Activated CD4-positive, CD25-positive, alpha-beta regulatory T cell treated with anti-CD3 and anti-CD28 coated beads, Interleukin-2, amount 50 U/mL, for 24 hours (primary cell): ENCODE results near the gene STMND1.
A peak's percentile ranks its signal among the peaks of the same experiment; 100 is the strongest.
"Not testable (repeated sequence)": the region's sequence is repeated elsewhere in the genome, so short reads cannot be mapped to it uniquely, and the experiment has no call there.

ENCODE experiments used
- ATAC-seq, 2 donors: fragments of 150-1000 bp; cut with Tn5 transposase; one replicate each; pipeline ENCODE4 v1.10.0; 2021; ENCODE audit warnings: mild to moderate bottlenecking in 1 of 2, moderate library complexity in 1 of 2

Gene STMND1

GRCh38 chr6:17101422-17102257 lies at the start of gene STMND1:
Gene STMND1 (plus strand): TSS chr6:17102050. CDS start chr6:17102258, 208 bp downstream.
- ATAC-seq, result peak; percentile 32 to 36

DNA sequence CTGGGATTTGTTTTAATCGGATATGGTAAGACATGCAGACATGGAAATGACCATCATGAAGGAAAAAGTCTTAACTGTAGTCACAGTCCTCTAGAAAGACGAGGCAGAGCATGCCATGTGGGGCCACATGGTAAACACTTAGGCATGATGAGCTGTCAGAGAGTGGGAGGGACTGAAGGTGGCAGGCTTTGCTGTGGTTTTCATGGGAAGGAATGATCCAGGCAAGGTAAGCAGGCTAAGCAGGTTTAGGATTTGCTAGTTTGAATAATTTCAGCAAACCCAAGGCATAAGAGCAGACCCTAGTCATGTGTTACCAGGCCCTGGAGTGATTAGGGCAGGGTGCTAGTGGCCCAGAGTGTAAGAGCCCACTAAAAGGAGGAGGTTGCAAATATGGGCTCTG lies 47.2 kb upstream of the STMND1 start:
- no peak for ATAC-seq

GRCh38 chr6:17057322-17057721 lies 44.5 kb upstream of the STMND1 start:
- no peak for ATAC-seq

GRCh38 chr6:17058550-17058949 lies 43.3 kb upstream of the STMND1 start:
- no peak for ATAC-seq

- no peak for ATAC-seq
Measured at GRCh38 chr6:17059022-17059421, 42.8 kb upstream of the STMND1 start.

GRCh38 chr6:17059850-17060249 lies 42.0 kb upstream of the STMND1 start:
- ATAC-seq, result no peak

- ATAC-seq, result no peak
Measured at GRCh38 chr6:17061097-17061496, 40.8 kb upstream of the STMND1 start.

GRCh38 chr6:17062871-17063440 lies 38.9 kb upstream of the STMND1 start:
- no peak for ATAC-seq

- no peak for ATAC-seq
Measured at GRCh38 chr6:17064975-17065374, 36.9 kb upstream of the STMND1 start.

GRCh38 chr6:17066610-17067009 lies 35.2 kb upstream of the STMND1 start:
- ATAC-seq, result no peak

DNA sequence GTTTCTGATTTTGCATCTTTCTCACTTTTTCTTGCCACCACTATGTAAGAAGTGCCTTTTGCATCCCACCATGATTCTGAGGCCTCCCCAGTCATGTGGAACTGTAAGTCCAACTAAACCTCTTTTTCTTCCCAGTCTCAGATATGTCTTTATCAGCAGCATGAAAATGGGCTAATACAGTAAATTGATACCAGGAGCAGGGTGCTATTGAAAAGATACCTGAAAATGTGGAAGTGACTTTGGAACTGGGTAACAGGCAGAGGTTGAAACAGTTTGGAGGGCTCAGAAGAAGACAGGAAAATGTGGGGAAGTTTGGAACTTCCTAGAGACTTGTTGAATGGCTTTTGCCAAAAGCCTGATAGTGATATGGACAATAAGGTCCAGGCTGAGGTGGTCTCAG lies 32.9 kb upstream of the STMND1 start:
- ATAC-seq, result not testable (repeated sequence)

GRCh38 chr6:17070400-17070799 lies 31.4 kb upstream of the STMND1 start:
- ATAC-seq, result not testable (repeated sequence)

- ATAC-seq, result not testable (repeated sequence)
Measured at GRCh38 chr6:17073596-17073995, 28.3 kb upstream of the STMND1 start.

GRCh38 chr6:17081273-17081672 lies 20.6 kb upstream of the STMND1 start:
- ATAC-seq, result no peak

- no peak for ATAC-seq
Measured at GRCh38 chr6:17081860-17082508, 19.9 kb upstream of the STMND1 start.

- ATAC-seq, result no peak
Measured at GRCh38 chr6:17083397-17083796, 18.5 kb upstream of the STMND1 start.

GRCh38 chr6:17086469-17086868 lies 15.4 kb upstream of the STMND1 start:
- ATAC-seq, result no peak

GRCh38 chr6:17088091-17088611 lies 13.7 kb upstream of the STMND1 start:
- ATAC-seq, result no peak

DNA sequence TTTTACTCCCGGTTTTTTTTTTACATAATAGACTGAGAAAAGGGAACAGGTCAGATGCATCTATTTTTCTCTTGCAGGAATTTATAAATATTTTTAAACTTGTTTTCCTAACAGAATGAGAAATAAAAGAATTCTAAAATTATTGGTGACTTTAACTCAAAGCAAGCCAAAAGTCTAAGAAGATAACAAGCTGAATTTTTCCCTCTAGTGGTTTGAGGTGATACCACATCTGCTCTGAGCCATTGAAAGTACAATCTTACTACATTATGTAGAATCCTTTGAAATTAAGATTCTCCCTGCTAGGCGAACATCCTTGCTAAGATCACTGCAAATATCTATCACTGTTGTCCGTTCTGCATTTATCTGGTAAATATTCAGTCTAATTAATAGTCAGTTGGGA lies 10.7 kb upstream of the STMND1 start:
- ATAC-seq, result no peak

DNA sequence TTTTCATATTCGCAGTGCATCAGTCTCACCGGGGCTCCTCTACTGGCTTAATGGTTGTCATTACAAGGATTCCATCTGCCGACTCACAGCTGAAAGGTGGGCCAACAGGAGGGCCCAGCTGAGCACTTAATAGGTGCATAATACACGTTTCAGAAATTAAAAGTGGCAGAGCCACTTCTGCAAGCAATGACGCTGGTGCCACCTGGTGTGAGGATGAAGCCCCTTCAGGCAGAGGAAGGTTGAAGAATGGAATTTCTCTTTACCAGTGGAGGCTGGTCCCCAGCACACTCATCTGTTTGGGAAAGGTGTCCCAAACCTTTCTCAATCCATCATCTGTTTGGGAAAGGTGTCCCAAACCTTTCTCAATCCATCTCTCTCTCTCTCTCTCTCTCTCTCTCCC lies 8.2 kb upstream of the STMND1 start:
- ATAC-seq, result no peak

GRCh38 chr6:17096096-17096495 lies 5.8 kb upstream of the STMND1 start:
- ATAC-seq, result no peak

- no peak for ATAC-seq
Measured at GRCh38 chr6:17096652-17097051, 5.2 kb upstream of the STMND1 start.

GRCh38 chr6:17097982-17098381 lies 3.9 kb upstream of the STMND1 start:
- ATAC-seq, result no peak

DNA sequence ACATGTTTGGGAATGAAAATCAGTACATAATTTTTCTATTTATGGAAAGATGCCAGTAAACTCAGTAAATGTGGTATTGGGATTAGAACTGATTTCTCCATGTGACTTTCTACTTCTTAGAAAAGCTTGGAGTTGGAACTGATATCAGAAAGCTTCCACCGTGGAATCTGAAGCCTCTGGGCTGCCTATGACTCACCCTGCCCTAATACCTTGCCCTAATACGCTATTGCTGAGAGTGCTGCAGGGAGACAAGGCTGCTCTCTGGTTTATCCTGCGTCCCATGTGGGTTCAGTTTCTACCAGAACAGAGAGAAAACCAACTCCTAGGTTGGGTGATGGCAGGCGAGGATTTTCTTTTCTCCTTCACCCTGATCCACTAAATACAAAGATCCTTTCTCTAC lies 3.3 kb upstream of the STMND1 start:
- no peak for ATAC-seq
